Renal cortex interstitium (tissue), 11 donors: ENCODE data around the gene SDF2L1. TPM values are rescaled to one million over a fixed set of nuclear protein-coding genes. Genes with fewer than 3 reads are reported as not detected.
A peak's percentile ranks its signal among the peaks of the same experiment; 100 is the strongest.
"Not testable (repeated sequence)": the region's sequence is repeated elsewhere in the genome, so short reads cannot be mapped to it uniquely, and the experiment has no call there.

Source experiments
- DNase-seq, 11 donors: peaks; one replicate each; pipeline ENCODE4 v3.0.0-alpha.2; 2013; ENCODE audit warnings: low read depth in 9 of 11, low spot score in 4 of 11; ENCODE audit errors: extremely low read depth in 1 of 11
- polyA plus RNA-seq, 3 donors: library from polyadenylated mRNA; unstranded; fragments of 120-200 nt; gene quantifications; one replicate each; pipeline ENCODE4 v1.2.1, GENCODE V29; 2013; ENCODE audit not compliant: insufficient read length in 3 of 3

SDF2L1 gene
- polyA plus RNA-seq, 3 donors = 12.8 to 25.3 (median 23.5) TPM

DNA sequence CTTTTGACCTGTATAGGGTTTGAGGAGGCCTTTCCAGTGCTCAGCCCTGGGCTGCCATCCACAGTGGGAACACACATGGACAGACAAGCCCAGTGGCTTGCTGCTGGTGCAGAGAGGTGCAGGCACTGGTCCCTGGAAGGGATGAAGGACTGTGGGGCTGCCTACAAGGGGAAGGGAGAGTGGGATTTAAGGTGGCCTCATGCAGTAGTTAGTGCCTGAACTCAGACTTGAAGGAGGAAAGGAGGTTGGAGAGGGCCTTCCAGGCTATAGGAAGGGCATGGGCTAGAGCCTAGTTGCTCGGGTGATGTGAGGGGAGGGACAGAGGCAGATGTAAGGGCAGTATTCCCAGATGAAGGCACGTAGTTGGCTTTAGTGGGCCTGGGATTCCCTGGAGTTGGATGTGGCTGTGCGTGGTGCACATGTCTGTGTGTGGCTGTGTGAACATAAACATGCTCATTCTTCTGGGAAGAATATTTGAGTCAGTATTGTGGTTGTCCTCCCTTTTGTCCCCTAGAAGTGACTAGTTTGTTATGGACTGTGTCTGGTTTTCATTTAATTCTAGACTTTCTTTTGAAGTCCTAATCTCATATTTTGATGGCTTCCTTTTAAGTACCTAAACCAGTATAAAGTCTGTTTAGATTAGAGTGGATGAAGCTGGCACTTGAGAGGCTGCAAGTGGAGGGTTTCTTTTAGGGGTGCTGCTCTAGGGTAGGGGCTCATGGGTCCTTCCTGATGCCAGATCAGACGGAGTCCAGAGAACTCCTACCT is 30.7 kb upstream of the SDF2L1 start:
- DNase-seq = no peak

DNA sequence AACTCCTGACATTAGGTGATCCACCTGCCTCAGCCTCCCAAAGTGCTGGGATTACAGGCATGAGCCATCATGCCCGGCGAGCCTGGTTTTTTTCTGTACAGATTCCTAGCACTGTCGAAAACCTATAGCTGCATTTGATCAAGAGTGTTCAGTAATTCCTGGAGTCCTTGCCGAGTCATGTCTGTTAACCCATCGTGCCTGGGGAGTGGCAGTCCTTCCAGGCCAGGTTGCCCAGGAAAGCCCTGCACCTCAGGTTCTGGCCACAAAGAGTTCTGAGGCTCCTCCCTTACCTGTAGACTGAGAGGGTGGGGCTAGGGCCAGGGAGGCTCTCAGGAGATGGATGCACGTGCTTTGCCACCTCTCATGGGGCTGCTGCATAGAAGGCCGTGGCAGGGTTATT is 29.2 kb upstream of the SDF2L1 start:
- DNase-seq = no peak

DNA sequence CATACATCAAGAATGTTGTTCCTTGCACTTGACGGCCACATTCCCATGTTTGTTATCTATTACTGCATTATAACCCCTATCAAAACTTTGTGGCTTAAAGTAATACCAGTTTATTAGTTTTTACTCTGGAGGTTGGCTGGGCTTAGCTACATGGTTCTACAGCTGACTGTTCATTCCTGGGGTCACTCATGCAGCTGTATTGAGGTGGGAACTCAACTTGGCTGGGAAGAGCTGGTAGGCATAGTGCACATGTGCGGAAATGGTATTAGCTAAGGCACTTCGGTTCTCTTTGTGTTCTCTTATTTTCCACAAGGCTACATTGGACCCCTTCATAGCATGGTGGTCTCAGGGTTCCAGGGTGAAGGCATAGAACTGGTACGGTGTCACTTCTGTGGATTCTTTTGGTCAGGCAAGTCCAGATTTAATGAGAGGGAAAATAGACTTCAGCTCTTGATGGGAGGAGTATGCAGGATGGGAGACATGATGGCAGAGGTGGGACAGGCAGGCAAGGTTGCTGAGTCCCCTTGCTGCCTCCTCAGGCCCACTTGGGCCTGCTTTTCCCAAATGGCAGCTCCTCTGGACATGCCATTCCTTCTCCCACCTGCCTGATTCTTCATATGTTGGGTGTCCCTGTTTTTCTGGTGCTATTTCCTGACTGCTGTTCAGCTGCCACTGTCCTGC is 28.4 kb upstream of the SDF2L1 start:
- DNase-seq = no peak

DNA sequence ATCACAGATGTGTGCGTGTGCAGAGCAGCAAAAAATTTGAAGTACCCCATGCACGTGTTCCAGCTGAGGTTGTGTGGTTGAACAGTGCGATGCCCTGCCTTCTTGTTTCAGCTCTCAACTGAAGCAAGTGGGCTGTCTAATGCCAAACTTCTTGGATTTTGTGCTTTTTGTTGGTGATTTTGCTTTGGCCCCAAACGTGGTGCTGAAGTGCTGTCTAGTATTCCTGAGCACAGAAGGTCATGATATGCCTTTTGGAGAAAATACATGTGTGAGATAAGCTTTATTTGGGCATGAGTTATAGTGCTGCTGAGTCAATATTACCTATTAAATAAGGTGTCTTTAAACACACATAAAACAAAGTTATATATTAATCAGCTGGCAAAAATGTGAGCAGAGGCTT is 26.4 kb upstream of the SDF2L1 start:
- no peak for DNase-seq

DNA sequence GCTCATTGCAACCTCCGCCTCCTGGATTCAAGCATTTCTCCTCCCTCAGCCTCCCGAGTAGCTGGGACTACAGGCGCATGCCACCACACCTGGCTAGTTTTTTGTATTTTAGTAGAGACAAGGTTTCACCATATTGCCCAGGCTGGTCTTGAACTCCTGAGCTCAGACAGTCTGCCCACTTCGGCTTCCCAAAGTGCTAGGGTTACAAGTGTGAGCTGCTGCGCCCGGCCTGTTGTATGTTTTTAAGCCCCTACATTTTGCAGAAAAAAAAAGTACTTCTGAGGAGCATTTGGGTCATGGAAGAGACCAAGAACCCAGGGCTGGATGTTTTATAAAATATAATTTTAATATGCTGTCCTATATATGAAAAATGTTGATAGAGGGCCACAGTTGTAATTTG is 24.8 kb upstream of the SDF2L1 start:
- not testable (repeated sequence) for DNase-seq

DNA sequence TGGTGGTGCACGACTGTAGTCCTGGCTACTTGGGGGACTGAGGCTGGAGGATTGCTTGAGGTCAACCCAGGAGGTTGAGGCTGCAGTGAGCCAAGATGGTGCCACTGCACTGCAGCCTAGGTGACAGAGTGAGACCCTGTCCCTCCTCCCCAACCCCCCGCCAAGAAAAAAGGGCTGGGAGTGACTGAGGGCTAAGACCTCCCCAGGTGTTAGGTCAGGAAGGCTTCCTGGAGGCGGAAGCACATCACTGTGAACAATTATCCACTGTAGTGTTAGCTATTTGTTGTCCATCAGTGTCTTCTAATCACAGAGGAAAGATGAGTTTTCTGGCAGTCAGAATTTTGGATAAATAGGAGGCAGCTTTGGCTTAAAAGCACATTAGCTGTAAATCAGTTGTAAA is 21.1 kb upstream of the SDF2L1 start:
- DNase-seq = no peak

DNA sequence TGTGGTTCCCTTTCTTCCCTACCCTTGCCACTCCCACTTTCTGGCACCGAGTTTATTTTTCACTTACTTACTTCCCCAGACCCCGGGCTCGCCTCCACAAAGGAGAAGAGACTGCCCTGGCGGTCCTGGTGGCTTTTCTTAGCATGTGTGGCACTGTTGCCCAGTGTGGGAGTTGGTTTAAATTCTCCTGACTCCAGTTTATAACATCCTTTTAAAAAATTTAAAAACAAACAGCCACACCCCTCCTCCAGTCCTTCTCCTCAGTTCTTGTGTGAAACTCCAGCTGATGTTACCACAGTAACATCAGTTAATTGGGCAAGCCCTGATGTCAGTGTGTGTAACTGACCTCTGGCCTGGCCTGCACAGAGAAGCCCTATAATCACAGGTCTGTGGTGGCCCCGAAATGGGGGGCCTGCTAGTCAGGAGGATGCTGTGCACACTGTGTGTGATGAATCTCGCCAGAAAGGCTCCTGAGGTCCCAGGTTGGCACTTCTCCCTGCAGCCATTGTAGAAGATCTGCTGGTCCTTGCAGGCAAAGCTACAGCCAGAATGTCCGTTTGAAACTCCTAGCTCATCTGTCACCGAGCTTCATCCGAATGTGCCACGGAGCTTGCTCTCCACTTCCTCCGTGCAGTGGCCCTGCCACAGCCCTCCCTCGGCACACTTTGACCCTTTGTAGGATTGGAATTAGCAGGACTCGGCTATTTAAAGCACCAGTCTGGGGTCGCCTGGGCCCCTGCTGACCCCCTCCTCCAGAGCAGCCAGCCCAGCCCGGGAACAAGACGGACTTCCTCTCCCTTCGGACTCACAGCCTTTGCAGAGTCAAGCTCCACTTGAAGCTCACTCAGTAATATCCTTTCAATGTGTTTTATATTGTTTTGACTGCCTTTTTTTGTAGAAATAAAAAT is 19.8 kb upstream of the SDF2L1 start:
- DNase-seq = no peak

DNA sequence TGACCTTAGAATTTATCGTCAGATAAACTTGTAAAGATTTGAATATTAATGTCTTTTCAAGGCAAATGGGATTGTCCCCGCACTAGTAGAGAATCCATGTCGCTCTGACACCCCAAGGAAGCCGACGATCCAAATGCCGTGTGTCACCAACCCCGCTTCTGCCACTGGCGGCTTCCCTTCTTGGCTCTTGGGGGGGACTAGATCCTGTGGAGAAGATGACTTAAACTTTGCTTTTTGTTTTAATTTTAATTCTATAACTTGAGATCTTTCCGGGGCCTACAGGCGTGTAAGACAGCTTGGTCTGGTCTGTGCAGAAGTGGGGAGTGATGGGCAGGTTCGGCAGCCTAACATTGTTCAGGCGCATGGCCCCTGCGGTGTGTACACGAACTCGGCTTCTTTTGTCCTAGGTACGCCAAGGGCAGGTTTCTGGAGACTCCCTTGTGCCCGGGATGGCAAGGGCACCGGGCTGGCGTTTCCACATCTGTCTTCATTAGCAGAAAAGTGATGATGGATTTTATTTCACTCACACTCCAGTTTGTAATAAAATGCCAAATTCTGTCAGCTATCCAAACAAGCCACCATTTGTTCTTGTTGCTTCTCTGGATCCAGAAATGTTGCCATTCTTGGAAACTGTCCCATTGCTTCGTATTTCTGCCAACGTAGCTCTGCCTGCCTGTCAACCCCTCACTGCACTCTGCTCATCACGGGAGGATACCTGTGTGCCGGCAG is 19.0 kb upstream of the SDF2L1 start:
- no peak for DNase-seq

DNA sequence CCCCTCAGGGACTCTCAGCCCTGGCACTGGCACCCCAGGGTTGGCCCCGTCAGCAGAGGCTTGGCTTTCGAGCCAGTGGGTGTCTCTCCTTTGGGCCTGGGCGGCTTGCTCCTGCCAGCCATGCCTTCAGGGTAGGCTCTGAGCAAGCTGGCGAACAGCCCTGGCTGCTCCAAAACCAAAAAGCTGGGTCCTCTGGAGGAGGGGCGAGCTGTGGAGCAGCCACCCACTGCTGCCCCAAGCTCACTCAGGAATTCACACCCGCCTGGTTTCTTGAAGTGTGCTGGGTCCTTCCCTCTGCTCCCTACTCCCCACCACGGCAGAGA is 18.5 kb upstream of the SDF2L1 start:
- DNase-seq = no peak

DNA sequence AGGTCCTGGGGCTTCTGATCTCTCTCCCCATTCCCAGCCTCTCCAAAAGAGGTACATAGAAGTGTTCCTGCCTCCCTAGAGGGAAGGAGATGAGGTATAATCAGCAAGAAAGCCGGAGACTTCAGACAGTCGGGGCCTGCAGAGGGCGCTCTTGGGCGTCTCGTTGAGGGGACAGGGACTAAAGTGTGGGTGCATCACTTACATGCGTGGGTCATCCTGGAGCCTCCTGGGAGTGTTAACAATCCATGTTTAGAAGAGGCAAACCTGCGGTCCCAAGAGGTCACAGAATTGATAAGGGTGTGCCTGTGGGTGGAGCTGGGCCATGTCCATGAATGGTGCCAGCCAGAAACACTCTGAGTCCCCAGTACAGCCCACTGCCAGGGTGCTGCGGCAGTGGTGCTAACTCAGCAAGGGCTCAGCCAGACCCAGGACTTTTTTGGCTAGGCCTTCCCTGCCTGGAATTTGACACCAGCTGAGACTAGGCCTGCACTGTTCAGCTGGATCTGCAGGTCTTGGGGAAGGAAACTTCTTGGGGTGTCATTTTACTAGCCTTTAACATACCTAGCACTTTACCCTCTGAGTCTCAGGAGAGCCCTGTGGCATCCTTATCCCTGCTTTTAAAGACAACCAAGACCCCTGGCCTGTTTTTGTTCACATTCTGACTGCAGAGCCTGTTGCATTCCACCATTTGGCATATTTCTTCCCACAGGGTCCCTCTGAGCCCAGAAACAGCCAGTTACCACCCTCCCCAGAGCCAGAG is 17.8 kb upstream of the SDF2L1 start:
- DNase-seq = no peak

DNA sequence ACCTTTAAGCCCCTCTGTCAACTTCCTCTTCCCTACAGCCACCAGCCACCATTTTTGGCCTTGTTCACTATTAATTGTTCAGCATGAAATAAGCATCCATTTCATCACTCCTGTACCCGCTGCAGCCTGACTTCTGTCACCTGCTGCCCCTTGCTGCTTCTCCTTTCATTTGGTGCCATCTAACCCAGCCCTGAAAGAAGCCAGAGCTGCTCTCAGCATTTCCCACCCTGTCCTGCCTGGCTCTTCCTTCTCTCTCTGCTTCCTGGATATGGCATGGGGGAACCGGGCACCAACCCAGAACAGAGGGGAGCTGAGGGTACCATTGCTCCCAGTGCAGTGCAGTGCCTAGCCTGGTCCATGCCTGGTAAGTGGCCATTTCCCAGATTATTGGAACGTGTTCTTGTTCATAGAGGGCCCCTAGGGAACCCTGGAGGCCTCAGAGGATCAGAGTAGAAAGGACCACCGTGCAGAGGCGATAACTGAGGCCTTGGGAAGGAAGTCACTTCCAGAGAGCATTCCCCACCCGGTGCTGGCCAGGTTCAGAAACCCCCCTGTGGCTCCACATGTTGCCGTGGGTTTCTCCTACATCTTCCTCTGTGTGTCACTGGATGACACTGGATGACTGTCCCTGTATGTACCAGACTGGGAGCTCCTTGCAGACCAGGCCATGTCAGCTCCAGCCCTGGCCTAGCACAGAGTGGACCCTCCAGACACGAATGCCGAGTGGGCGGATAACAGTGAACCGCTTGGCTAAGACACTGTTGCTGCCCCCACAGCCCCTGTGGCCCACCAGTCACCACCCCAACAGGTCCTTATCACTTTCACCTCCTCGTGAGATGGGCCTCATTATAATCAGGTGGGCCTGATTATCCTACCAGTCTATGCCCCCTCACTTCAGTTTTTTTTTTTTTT is 17.0 kb upstream of the SDF2L1 start:
- DNase-seq = no peak

DNA sequence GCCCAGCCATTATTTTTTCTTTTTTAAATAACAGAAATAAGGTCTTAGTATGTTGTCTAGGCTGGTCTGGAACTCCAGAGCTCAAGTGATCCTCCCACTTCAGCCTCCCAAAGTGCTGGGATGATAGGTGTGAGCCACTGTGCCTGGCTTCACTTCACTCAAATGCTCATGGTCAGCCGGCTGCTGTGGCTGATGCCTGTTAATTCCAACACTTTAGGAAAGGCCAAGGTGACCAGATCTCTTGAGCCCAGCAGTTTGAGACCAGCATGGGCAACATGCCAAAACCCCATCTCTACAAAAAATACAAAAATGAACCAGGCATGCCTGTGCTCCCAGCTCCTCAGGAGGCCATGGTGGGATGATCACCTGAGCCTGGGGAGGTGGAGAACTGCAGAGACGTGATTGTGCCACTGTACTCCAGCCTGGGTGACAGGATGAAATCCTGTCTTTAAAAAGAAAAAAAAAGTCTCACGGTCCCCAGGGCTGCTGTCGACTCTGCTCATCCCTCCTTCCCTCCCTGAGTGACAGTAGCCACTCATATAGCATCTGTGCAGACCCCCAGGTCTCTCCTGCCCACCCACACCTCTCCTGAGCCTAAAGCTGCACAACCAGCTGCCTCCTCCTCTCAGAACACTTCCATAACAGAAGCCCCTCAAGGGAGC is 15.9 kb upstream of the SDF2L1 start:
- DNase-seq = no peak

DNA sequence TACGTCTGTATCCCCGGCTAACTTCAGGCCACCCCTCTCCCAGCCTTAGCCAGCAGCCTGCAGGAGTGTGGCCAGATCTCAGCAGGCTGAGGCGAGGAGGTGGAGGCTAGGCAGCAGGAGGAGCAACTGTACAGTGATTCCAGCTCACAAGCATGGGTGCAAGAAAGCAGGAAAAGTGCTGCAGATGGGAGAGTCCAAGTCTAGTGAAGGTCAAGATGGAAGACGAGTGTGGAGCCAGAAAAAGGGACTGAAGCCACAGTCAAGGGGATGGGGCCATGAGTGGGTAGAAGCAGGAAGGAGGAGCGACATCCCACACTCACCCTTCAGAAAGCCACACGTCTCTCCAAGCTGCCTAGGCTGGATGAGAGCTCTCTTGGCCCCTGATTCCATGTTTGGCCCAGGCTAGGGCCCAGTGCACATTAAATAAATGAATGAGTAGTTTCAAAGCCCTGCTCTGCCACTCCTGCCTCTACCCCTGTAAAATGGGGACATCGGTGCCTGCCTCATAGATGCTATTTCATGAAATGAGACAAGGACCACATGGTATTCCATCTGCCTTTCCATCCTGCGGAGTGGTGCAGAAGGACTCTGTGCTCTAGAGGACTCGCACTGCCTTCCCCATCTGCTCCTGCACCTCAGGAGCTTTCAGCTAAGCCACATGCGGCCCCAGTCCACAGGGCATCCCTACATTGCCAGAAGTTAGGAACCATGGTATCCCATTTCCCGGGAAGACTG is 15.2 kb upstream of the SDF2L1 start:
- no peak for DNase-seq

DNA sequence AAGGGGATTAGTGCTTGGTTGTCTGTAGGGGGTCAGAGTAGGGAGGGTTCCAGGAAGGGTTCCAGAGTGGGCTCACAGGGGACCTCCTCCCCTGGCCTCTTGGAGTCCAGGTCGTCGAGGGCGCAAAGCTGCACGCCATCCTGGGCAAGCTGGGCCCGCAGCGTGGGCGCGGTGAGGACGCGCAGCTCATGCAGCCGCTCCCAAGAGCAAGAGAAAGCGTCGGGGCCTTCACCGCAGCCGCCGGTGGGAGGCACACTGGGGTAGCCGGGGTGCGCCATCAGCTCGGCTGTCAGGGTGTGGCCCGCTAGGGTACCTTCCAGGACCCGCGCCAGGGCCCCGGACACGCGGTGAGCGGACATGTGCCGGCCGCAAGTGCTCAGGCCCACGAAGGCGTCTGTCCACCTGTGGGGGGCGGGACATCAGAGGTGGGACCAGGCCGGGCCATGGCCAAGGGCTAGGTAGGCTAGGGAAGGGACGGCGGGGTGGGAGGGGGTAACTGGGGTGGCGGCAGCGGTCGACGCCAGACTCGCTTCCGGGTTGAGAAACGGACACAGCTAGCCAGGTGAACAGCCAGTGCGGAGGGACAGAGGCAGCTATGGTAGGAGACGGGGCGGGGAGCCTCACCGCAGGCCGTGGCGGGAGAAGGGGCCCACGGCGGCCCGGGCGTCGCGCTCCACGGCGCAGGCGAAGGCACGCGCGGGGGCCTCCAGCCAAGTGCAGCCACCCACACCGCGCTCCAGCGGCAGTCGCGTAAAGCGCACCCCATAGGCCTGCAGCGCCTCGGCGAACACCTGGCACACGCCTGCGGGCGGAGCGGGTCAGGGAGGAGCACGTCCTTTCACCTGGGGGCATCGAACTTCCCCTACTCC is 13.5 kb upstream of the SDF2L1 start:
- no peak for DNase-seq

DNA sequence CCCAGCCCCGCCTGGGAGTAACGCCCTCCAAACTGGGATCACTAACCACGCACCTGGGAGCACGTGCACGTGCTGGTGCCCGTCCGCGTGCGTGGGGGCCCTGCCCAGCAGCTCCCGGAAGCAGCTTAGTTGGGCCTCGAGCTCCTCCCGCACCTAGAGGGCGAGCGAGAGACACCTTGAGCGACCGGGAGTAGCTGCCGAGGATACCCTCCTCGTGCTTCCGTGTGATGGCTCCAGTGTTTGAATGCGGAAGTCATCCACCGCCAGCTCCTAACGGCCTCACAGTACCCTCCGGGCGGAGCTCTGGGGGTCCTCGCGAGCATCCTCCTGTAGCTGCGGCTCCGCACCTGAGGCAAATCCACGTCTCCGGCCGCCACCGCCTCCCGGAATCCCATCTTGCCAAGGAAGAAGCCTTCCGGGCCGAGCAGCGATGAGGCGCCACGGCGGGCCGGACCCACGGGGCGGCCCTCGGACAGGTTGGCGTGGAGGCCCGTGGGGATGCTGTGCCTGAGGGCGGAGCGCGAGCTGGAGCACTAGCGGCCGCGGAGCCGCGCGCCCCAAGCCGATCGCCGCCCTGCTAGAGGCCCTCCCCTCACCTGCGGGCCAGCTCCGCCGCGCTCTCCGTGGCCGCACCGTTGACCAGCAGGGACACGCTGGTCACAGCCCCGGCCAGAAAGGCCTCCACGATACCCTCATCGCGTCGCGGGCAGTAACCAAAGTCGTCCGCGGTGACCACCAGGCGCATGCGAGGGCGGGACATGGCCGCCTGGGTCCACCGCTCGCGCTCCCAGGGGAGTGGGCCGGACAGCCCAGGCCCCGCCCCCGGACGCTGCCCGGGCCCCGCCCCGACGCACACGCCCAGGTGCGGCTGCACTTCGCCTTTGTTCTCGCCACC is 12.6 kb upstream of the SDF2L1 start, which contains the start of gene YDJC:
TSS of gene YDJC (minus strand) at position 768 of the 895 bp plus-strand sequence. CDS start at position 760, 8 bp downstream.
- DNase-seq = peak in 10 of 11 donors; percentile 69 to 90 (median 87)
